IPS-NIHi7 (cell line): Measurements from ENCODE around the gene MALRD1.

Experiments used
- DNase-seq: peaks from one replicate; pipeline ENCODE4 v3.0.0; 2012; ENCODE audit warnings: mixed read lengths; ENCODE audit errors: extremely low spot score

MALRD1 gene

GRCh38 chr10:19651549-19651948 is 602.9 kb downstream of the MALRD1 start:
- no peak for DNase-seq

GRCh38 chr10:19652750-19653149 is 604.1 kb downstream of the MALRD1 start:
- DNase-seq: no peak

- DNase-seq: no peak
These were observed 605.3 kb downstream of the MALRD1 start for GRCh38 chr10:19653931-19654330.

DNA sequence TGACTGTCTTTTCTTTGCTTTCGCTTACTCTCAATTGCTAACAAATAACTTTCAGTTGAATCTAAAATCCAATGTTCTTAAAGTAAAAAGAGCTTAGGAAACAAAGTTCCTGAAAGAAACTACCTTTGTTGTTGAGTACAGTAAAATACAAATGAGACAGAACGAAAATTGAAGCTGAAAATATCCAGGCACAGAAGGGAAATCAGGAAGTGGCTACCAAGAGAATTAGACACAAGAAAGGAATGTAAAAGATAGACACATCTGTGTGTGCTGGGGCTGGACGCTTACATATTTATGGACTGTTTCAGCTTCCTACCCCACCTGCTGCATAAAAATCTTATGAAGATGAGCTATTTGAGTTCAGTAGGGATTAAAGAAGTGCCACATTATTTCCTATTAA is 606.0 kb downstream of the MALRD1 start:
- no peak for DNase-seq

- no peak for DNase-seq
These were observed 607.9 kb downstream of the MALRD1 start for GRCh38 chr10:19656420-19657042.

DNA sequence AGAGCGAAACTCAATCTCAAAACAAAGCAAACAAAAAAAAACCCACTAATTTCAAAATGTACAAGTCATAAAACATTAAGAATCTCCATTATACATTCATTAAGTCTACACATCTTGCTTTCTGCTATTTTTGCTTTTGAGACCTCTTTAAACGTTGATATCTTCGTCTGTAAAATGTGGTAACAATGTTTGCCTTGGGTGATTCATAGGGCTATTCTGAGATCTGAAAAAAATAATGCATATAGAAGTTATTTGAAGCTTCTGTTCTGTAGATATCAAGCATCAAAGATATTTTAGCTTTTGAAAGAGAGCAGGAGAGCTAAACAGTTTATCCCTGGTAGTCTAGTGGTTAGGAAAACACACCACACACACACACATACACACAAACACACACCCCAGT is 609.5 kb downstream of the MALRD1 start:
- no peak for DNase-seq

DNA sequence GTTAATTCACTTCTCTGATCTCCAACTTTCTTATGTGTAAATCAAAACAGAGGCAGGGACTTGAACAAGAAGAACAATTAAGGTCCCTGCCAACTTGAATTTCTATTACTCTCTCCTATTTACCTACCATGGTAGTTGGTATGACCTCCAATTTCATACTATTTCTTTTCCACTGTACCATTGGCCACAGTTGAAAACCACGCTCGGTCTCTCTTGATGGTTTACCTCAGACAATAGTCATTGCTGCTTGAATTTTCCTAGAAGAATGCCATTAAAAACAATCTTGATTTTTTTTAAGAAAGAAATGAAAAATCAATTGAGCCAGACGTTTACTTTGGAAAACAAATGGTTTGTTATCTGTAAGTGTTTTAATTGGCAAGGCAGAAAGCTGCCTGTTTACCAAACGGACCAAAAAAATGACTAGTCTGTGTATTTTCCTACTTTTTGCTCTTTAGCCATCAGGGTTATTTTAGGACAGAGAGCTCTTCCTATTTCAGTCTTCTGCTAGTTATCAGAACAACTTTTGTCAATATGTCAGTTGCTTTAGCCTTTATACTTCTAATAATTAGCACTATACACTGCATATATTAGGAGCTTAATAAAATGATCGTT is 610.1 kb downstream of the MALRD1 start:
- no peak for DNase-seq

- no peak for DNase-seq
These were observed 611.5 kb downstream of the MALRD1 start for GRCh38 chr10:19659920-19660655.

GRCh38 chr10:19663344-19663743 is 614.7 kb downstream of the MALRD1 start:
- DNase-seq: no peak

DNA sequence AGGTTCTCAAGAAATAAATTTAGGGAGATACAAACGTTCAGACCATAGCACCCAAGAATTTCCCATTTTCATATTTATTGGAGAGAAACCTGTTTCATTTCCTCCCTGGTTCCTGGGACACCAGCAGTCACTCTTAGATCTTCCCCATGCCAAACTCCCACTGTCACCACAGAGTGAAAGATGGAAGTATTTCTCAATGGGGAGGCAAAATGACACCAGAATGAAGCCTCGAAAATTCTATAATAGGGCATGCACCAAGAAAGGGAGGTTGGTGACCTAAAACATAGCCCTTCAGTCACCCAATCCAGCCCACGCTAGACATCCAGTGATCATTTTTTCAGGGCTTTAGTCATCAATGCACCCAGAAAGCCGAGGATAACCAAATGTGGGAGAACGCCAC is 619.5 kb downstream of the MALRD1 start:
- DNase-seq: no peak

DNA sequence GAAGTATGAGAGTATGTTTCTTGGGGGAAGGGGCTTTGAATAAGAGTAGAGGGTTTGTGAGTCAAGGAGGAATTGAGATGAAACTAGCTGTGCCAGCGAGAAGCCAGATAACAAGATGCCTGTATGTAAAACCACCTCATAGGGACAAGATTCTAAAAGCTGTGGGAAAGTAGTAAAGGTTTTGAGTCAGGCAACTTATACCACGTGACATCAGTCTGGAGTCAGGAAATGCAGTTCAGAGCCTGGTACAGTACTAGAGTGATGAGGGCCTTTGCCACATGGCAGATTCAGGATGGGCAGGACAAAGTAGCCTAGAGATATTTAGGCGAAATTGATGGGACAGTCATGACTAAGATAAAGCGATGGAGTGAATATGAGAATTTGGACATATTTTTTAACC is 627.5 kb downstream of the MALRD1 start:
- no peak for DNase-seq

GRCh38 chr10:19683356-19683755 is 634.8 kb downstream of the MALRD1 start:
- no peak for DNase-seq

- no peak for DNase-seq
These were observed 635.4 kb downstream of the MALRD1 start for GRCh38 chr10:19683960-19684359.

DNA sequence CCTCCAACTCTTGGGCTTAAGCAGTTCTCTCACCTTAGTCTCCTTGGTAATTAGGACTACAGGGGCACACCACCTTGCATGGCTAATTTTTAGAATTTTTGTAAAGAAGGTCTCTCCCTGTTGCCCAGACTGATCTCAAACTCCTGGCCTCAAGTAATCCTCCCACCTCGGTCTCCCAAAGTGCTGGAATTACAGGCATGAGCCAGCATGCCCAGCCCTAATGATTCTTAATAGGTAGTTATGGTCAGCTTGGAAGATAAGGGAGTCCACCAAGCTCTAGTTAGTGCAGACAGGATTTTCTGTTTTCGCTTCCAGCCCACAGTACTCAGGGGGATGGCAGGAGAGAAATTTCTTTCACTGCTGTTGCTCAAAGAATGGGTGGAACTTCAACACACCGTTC is 639.7 kb downstream of the MALRD1 start:
- no peak for DNase-seq

GRCh38 chr10:19689231-19689630 is 640.6 kb downstream of the MALRD1 start:
- no peak for DNase-seq

DNA sequence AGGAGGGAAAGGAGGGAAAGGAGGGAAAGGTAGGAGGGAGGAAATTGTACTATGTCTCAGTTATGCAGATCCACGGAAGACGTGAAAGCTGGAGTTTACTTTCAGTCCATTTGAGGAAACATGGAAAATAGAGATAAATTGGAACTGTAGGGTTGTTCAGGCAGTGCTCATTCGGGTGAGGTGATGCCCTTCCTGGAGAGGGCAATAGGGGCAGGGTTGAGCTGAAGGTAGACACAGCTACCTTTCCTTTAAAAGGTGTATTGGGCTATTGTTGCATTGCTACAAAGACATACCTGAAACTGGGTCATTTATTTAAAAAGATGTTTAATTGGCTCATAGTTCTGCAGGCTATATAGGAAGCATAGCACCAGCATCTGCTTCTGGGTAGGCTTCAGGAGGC is 650.7 kb downstream of the MALRD1 start:
- DNase-seq: peak; percentile 19

DNA sequence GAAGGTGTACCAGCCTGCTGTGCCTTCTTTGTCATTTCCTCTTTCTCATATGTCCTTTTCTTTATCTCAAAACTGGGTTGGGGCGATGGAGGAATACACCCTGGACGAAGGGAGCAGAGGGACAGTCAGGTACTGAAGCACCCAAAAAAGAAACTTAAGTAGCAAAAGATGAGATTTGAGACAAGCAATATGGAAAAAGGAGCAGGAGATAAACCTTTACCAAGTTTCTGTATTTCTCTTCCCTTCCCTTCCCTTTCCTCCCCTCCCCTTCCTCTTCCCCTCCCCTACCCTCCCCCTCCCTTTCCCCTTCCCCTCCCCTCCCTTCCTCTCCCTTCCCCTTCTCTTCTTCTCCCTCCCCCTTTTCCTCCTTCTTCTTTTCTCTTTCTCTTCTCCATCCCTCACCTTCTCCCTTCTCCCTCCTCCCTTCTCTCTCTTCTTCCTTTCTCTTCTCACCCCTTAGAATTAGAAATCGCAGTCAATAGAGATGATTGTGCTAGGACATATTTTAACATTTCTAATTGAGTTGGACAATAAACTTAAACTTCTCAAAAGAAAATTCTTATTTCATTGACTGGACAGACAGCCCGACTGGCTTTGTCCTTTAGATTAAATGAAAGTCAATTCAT is 652.9 kb downstream of the MALRD1 start:
- no peak for DNase-seq

DNA sequence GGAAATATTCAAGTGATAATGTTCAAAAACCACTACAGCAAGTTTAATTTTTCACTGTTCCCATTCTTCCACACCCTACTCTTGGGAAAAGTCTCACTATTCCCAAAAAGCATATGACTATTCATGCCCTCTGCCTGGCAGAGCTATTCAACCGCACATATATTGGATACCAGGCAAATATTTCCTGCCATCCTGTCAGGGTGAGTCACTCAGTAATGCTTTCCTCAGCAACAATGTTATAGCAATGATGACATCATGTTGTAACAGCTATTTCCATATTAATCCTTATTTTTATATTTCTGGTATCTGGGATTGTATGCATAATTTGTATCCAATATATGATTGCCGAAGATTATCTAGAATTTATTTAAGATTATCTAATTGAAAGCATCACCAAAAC is 653.6 kb downstream of the MALRD1 start:
- no peak for DNase-seq

- no peak for DNase-seq
These were observed 655.9 kb downstream of the MALRD1 start for GRCh38 chr10:19704544-19704943.

- DNase-seq: no peak
These were observed 656.6 kb downstream of the MALRD1 start for GRCh38 chr10:19705250-19705649.

DNA sequence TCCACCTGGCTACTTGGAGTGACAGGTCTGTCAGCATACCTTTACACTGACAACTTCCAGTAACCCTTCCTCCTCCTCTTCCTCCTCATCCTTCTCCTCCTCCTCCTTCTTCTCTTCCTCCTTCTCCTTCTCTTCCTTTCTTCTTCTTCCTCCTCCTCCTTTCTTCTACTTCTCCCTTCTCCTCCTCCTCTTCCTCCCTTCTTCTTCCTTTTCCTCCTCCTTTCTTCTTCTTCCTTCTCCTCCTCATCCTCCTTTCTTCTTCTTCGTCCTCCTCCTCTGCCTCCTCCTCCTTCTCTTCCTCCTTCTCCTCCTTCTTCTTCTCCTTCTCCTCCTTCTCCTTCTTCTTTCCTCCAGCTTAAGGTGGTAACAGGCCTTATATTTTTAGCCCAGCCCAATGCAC is 658.3 kb downstream of the MALRD1 start:
- no peak for DNase-seq

- DNase-seq: no peak
These were observed 658.8 kb downstream of the MALRD1 start for GRCh38 chr10:19707376-19707775.

DNA sequence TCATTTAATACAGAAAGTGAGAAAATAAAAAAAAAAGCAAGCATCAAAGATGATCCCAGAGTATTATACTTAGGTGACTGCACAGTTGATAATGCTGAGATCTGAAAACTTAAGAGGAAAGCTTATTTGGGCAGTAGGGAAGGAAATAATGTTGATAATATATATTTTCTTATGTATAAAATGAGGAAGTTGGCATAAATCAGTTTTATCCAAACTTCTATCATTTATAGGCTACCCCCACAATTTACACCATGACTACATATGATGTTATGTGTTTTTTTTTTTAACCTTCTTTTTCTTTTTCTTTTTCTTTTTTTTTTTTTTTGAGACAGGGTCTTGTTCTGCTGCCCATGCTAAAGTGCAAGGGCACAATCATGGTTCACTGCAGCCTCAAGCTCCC is 659.4 kb downstream of the MALRD1 start:
- no peak for DNase-seq
